OCI-LY7 (cell line): ENCODE data around the gene NHLRC4. TPM values are rescaled to one million over a fixed set of nuclear protein-coding genes. Genes with fewer than 3 reads are reported as not detected.

Source experiments
- BruUV-seq: library from RNA; stranded (reverse); fragments of 400-500 nt; replicated peaks from 2 replicates; lab custom pipeline; 2021; lab: Mats Ljungman, UMichigan
- CTCF ChIA-PET: fragments of 300-600 bp; sonication (Branson Sonifier 250); formaldehyde crosslinking; loops from one replicate; lab custom pipeline; 2022; ENCODE audit warnings: antibody characterized with exemption; ENCODE audit not compliant: unreplicated experiment; lab: Charles Lee
- POLR2A ChIA-PET: fragments of 300-600 bp; sonication (Branson Sonifier 250); formaldehyde crosslinking; loops from one replicate; lab custom pipeline; 2022; ENCODE audit warnings: antibody characterized with exemption; lab: Charles Lee
- DNase-seq: peaks from one replicate; pipeline ENCODE4 v3.0.0-alpha.2; 2015; ENCODE audit warnings: low spot score
- H2AFZ ChIP-seq: fragments of 200-600 bp; sonication (generic), shearing (Covaris generic); 2 replicates; pipeline ENCODE4 v1.6.1; 2014; ENCODE audit warnings: mild to moderate bottlenecking, antibody characterized with exemption, low read length, moderate library complexity
- H3K27ac ChIP-seq: fragments of 200-600 bp; sonication (generic); 2 replicates; pipeline ENCODE4 v1.5.1; 2014; ENCODE audit warnings: mixed run types, low read depth, mild to moderate bottlenecking, moderate library complexity, low read length, inconsistent platforms; ENCODE audit not compliant: poor library complexity, severe bottlenecking
- H3K36me3 ChIP-seq: fragments of 200-600 bp; sonication (generic); 2 replicates; pipeline ENCODE4 v1.6.1; 2014; ENCODE audit warnings: mild to moderate bottlenecking, antibody characterized with exemption, low read length, moderate library complexity, mixed read lengths; ENCODE audit not compliant: insufficient read depth
- H3K4me1 ChIP-seq: fragments of 200-600 bp; sonication (generic); 2 replicates; pipeline ENCODE4 v1.5.1; 2014; ENCODE audit warnings: mild to moderate bottlenecking, low read length; ENCODE audit not compliant: insufficient read depth, poor library complexity, severe bottlenecking
- H3K4me2 ChIP-seq: fragments of 200-600 bp; sonication (generic); 2 replicates; pipeline ENCODE4 v1.6.1; 2014; ENCODE audit warnings: mild to moderate bottlenecking, low read length
- H3K4me3 ChIP-seq: fragments of 200-600 bp; sonication (generic); 2 replicates; pipeline ENCODE4 v1.5.1; 2014; ENCODE audit warnings: mild to moderate bottlenecking, low read depth, low read length; ENCODE audit not compliant: poor library complexity, severe bottlenecking
- H3K79me2 ChIP-seq: fragments of 200-600 bp; sonication (generic); 2 replicates; pipeline ENCODE4 v1.6.1; 2016; ENCODE audit warnings: low read depth, mild to moderate bottlenecking, low read length, moderate library complexity, mixed read lengths; ENCODE audit not compliant: insufficient read depth
- H3K9me2 ChIP-seq: fragments of 200-600 bp; sonication (generic); 2 replicates; pipeline ENCODE4 v1.6.1; 2016; ENCODE audit warnings: mild to moderate bottlenecking, low read length, mixed read lengths; ENCODE audit not compliant: insufficient read depth
- H3K9me3 ChIP-seq: fragments of 200-600 bp; sonication (generic); 2 replicates; pipeline ENCODE4 v1.6.1; 2014; ENCODE audit warnings: mild to moderate bottlenecking, mixed run types, low read length, mixed read lengths
- H4K20me1 ChIP-seq: fragments of 200-600 bp; sonication (generic); 2 replicates; pipeline ENCODE4 v1.6.1; 2014; ENCODE audit warnings: mild to moderate bottlenecking, antibody characterized with exemption, low read length, moderate library complexity, mixed read lengths; ENCODE audit not compliant: insufficient read depth
- EZH2phosphoT487 ChIP-seq: fragments of 200-600 bp; sonication (generic); IDR thresholded peaks from 2 replicates; pipeline ENCODE4 v1.6.1; 2018; ENCODE audit warnings: low read depth, borderline replicate concordance, mild to moderate bottlenecking, mixed run types, antibody characterized with exemption, low read length, moderate library complexity, mixed read lengths
- intact Hi-C: fragments of 100-400 bp; cut with micrococcal nuclease; formaldehyde crosslinking; loops from one replicate; pipeline ENCODE4 v1.10.0; 2022; ENCODE audit not compliant: unreplicated experiment
- total RNA-seq, 2 experiments: library from RNA; depleted of rRNA in 1 of 2; stranded (reverse); fragments of >200 nt in 1 of 2; shearing (Covaris generic) in 1 of 2; gene quantifications; 2 replicates each; pipeline ENCODE4 v1.2.3, GENCODE V29; 2014 to 2022
- TF ChIP-seq, protein P1 (sequence below): fragments of 200-600 bp; sonication (generic); conservative IDR thresholded peaks from 2 replicates; pipeline ENCODE4 v1.5.1; 2014; ENCODE audit warnings: mild to moderate bottlenecking, antibody characterized with exemption, low read length, moderate library complexity, mixed read lengths

Gene NHLRC4
- total RNA-seq, 2 experiments from 2014 or later = 2.5 to 3.7 TPM

DNA sequence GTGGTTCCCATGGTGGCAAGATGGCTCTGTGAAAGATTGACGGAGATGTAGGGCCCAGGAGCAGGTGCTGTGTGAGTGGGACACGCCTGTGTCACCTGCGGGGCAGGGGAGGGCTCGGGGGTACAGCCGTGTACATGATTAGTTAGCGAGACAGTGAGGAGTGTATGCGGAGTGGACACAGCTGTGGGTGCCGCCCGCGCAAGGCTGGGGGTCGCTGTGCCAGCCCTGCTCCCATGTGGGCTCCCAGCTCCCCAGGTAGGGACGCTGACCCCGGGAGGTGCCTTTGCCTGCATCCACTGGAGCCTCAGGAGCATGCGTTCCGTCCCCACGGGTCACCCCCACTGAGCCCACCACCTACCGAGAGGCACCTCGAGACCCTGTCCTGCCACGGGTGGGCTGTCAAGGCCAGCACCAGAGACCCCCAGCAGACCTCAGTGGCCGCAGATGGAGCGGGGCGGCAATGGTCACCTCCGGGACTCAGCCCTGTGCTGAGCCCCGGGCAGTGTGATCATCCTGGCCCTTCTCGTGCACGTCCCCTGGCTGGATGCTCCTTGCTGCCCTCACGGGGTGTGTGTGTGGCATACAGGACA is 31.9 kb upstream of the NHLRC4 start:
- H3K4me3 ChIP-seq = no peak overlapping the region
- POLR2A ChIA-PET = no interaction called here
- TF ChIP-seq, protein P1, sequence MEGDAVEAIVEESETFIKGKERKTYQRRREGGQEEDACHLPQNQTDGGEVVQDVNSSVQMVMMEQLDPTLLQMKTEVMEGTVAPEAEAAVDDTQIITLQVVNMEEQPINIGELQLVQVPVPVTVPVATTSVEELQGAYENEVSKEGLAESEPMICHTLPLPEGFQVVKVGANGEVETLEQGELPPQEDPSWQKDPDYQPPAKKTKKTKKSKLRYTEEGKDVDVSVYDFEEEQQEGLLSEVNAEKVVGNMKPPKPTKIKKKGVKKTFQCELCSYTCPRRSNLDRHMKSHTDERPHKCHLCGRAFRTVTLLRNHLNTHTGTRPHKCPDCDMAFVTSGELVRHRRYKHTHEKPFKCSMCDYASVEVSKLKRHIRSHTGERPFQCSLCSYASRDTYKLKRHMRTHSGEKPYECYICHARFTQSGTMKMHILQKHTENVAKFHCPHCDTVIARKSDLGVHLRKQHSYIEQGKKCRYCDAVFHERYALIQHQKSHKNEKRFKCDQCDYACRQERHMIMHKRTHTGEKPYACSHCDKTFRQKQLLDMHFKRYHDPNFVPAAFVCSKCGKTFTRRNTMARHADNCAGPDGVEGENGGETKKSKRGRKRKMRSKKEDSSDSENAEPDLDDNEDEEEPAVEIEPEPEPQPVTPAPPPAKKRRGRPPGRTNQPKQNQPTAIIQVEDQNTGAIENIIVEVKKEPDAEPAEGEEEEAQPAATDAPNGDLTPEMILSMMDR = no peak
- TF ChIP-seq EZH2phosphoT487 = no peak
- BruUV-seq = no TSS peak
- no peak overlapping the region for H3K27ac ChIP-seq
- peaks cover 23% of the 10 kb centered on the region for H3K79me2 ChIP-seq
- CTCF ChIA-PET = no interaction called here
- H4K20me1 ChIP-seq = no peaks in the 10 kb centered on the region
- H3K9me3 ChIP-seq = no peaks in the 10 kb centered on the region
- no peak overlapping the region for H3K4me2 ChIP-seq
- H3K36me3 ChIP-seq = peaks cover 4% of the 10 kb centered on the region; the same call in 1 of the 2 replicates
- H2AFZ ChIP-seq = no peak overlapping the region
- no peak for DNase-seq
- no peaks in the 10 kb centered on the region for H3K4me1 ChIP-seq
- intact Hi-C loops = no loop called here
- H3K9me2 ChIP-seq = no peaks in the 10 kb centered on the region

DNA sequence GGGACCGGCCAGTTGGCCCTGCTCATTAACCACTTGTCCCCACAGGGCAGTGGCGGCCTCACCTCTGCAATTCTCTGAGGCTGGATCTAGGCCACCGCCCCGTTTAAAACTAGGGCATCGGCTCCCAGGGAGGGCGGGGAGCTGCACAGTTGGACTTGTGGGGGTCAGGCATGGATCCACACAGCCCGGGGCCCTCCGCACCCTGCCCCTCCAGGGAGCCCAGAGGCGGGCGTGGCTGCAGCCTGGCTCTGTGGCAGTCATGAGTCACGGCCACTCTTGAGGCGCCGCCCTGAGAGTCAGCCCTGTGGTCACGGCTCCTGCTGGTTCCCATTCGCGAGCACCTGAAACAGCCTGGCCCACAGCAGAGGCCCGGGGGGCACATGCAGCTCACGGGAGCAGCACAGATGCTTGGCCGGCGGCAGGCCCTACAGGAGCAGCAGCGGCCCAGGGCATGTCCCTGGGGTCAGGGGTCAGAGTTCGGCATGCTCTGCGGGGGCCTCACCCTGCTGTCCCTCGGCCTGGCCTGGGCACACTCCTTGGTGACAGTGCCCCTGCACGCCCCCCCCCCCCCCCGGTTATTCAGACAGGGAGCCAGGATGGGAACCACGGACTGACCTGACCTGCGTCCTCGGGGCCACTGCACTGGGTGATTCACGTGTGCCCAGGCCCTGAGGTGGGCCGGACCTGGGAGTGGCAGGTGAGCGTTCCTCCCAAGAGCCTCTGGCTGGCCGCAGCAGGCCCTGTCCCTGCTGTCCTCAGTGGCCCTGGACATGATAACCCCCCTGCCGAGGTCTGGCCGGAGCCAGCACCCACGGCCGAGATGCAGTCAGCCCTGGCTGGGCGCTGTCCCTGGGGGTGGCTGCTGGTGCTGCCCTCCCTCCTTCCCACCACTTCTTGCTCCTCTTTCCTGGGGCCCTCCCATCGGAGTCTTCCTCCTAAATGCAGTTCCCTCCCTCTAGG is 31.1 kb upstream of the NHLRC4 start:
- Histone ChIP-seq H3K4me2 (no peak overlapping the region), H3K79me2 (peaks cover 15% of the 10 kb centered on the region), H3K4me3 (no peak overlapping the region), H3K9me3 (no peaks in the 10 kb centered on the region), H3K4me1 (no peaks in the 10 kb centered on the region), H3K9me2 (no peaks in the 10 kb centered on the region), H4K20me1 (no peaks in the 10 kb centered on the region), H3K36me3 (peaks cover 8% of the 10 kb centered on the region), H3K27ac (no peak overlapping the region), H2AFZ (no peak overlapping the region)
- TF ChIP-seq, protein P1 = no peak
- TF ChIP-seq EZH2phosphoT487 = no peak
- ChIA-PET CTCF (no interaction called here), POLR2A (no interaction called here)
- intact Hi-C loops = no loop called here
- DNase-seq = no peak
- no TSS peak for BruUV-seq
